ENCODE measurements around the gene AIG1.
"Not testable (repeated sequence)": the region's sequence is repeated elsewhere in the genome, so short reads cannot be mapped to it uniquely, and the experiment has no call there.

The AIG1 gene, protein sequence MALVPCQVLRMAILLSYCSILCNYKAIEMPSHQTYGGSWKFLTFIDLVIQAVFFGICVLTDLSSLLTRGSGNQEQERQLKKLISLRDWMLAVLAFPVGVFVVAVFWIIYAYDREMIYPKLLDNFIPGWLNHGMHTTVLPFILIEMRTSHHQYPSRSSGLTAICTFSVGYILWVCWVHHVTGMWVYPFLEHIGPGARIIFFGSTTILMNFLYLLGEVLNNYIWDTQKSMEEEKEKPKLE

DNA sequence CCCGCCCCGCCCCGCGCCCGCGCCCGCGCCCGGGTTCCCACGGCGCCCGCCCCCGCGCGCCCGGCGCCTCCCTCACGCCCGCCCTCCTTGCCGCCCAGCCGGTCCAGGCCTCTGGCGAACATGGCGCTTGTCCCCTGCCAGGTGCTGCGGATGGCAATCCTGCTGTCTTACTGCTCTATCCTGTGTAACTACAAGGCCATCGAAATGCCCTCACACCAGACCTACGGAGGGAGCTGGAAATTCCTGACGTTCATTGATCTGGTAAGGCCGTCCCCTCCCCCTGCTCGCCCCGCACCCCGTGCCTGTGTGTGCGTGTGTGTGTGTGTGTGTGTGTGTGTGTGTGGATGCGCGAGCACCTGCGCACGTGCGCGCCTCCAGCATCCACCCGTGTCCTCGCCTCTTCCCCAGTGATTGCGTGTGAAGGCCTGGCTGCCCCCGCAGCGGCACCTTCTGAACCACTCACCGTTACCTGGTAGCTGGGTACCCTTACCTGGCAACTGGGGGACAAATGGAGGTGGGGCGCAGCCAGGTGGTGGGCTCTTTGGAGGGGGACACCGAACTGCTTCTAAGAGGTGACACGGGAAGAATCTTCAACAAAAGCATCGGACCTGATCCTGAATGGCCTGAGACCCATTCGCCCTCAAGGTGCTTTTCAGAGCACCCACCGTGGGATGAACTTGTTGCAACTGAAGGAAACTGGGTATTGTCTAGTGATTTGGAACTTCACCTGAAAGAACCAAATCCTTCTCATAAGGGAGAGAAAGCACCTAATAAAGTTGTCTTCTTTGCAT is at the start of gene AIG1:
Gene AIG1 (plus strand): TSS at position 84 of the 791 bp plus-strand sequence. CDS start 37 bp downstream, at position 121.
- Mint-ChIP-seq H3K4me1 (peaks cover 32% of the 10 kb centered on the region), H3K27ac (peak within 1 kb of the TSS; percentile 98), H3K9me3 (no peaks in the 10 kb centered on the region), H3K4me3 (peak within 1 kb of the TSS; percentile 94), H3K27me3 (no peaks in the 10 kb centered on the region), H3K36me3 (no peaks in the 10 kb centered on the region)

DNA sequence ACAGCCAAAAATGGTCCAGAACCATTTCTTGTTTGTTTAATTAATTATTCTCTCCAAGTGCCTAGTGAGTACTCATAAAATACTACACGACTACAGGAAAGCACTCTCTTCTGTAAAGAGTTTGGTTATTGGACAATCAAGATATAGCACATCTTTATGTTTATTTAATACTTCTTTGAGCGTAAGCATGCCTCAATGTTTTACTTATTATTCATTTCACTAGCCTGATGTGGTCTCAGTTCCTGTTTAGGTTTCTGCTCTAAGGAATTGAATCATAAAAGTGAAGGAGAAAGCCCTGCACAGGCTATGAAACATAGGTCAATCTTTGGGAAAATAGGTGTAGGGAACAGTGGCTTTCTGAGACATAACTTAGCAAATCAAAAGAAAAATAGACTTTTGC is 45.9 kb upstream of the AIG1 start:
- peaks cover 8% of the 10 kb centered on the region for H3K4me1 Mint-ChIP-seq
- H3K4me3 Mint-ChIP-seq: no peak overlapping the region
- no peaks in the 10 kb centered on the region for H3K27me3 Mint-ChIP-seq
- H3K36me3 Mint-ChIP-seq: no peaks in the 10 kb centered on the region
- H3K27ac Mint-ChIP-seq: no peak overlapping the region
- no peaks in the 10 kb centered on the region for H3K9me3 Mint-ChIP-seq

DNA sequence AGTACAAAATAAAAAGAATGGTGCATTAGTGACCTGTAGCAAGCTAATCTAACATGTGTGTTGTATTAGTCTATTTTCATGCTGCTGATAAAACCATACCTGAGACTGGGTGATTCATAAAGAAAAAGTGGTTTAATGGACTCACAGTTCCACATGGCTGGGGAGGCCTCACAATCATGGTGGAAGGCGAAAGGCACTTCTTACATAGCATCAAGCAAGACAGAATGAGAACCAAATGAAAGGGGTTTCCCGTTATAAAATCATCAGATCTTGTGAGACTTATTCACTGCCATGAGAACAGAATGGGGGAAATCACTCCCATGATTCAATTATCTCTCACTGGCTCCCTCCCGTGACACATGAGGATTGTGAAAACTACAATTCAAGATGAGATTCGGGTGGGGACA is 45.4 kb upstream of the AIG1 start:
- Mint-ChIP-seq H3K4me3 (no peak overlapping the region), H3K27me3 (no peaks in the 10 kb centered on the region), H3K9me3 (no peaks in the 10 kb centered on the region), H3K4me1 (peaks cover 8% of the 10 kb centered on the region), H3K36me3 (no peaks in the 10 kb centered on the region), H3K27ac (no peak overlapping the region)

DNA sequence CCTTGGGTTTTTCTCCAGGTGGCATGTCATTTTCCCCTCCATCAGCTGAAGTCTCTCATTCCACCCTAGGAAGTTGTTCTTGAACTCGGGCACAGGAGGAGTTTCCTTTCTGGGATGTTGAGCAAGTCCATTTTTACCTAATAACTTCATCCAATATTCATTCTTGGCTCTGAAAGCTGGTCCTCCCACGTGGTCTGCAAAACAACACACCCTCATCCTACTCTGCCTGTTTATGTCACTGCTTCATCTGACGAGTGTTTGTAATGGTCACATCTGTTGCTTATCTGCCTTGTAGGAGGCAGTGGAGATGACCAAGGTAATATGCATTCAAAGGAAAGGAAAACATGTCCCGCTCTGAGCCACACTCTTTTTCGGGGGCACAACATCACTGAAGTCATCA is 41.7 kb upstream of the AIG1 start:
- Mint-ChIP-seq H3K9me3 (no peaks in the 10 kb centered on the region), H3K36me3 (no peaks in the 10 kb centered on the region), H3K4me3 (no peak overlapping the region), H3K27ac (no peak overlapping the region), H3K4me1 (peaks cover 8% of the 10 kb centered on the region), H3K27me3 (no peaks in the 10 kb centered on the region)

DNA sequence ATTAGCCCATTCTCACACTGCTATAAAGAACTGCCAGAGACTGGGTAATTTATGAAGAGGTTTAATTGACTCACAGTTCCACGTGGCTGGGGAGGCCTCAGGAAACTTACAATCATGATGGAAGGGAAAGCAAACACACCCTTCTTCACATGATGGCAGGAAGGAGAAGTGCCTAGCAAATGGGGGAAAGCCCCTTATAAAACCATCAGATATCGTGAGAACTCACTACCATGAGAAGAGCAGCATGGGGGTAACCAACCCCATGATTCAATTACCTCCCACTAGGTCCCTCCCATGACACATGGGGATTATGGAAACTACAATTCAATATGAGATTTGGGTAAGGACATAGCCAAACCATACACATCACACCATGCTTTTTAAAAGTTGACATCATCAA is 39.8 kb upstream of the AIG1 start:
- peak overlapping the region; percentile 41 for H3K27ac Mint-ChIP-seq
- not testable (repeated sequence) for H3K4me1 Mint-ChIP-seq, H3K36me3 Mint-ChIP-seq, H3K27me3 Mint-ChIP-seq, H3K4me3 Mint-ChIP-seq, H3K9me3 Mint-ChIP-seq

DNA sequence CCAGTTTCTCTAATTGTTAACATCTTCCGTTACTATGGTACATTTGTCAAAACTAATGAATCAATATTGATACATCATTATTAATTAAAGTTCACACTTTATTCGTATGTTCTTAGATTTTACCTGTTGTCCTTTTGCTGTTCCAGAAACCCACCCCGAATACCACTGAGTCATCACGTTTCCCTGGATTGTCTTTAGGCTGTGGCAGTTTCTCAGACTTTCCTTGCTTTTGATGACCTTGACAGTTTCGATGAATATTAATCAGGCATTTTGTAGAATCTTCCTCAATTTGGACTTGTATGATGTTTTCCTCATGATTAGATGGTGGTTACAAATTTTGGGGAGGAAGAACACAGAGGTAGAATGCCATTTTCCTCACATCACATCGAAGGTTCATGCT is 39.1 kb upstream of the AIG1 start:
- Mint-ChIP-seq H3K9me3 (no peaks in the 10 kb centered on the region), H3K27me3 (no peaks in the 10 kb centered on the region), H3K36me3 (no peaks in the 10 kb centered on the region), H3K27ac (no peak overlapping the region), H3K4me1 (no peaks in the 10 kb centered on the region), H3K4me3 (no peak overlapping the region)

DNA sequence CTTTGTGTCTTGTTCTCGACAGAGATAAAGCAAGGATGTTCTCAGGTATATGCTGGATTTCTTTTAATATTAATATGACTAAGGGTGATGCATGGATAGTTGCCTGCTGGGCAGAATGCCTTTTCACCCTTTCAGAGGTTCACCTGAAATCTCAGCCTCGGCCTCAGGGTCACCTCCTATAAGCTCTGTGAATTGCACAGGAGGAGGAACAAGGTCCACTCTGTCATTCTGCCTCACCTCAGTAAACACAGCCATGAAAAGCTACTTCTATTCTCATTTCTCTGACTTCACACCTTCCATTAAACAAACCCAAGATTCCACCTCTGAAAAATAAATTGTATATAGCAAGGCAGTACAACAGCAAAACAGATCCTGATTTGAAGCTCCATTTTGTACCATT is 38.1 kb upstream of the AIG1 start:
- Mint-ChIP-seq H3K4me1 (peaks cover 9% of the 10 kb centered on the region), H3K4me3 (no peak overlapping the region), H3K9me3 (no peaks in the 10 kb centered on the region), H3K36me3 (no peaks in the 10 kb centered on the region), H3K27ac (no peak overlapping the region), H3K27me3 (no peaks in the 10 kb centered on the region)

DNA sequence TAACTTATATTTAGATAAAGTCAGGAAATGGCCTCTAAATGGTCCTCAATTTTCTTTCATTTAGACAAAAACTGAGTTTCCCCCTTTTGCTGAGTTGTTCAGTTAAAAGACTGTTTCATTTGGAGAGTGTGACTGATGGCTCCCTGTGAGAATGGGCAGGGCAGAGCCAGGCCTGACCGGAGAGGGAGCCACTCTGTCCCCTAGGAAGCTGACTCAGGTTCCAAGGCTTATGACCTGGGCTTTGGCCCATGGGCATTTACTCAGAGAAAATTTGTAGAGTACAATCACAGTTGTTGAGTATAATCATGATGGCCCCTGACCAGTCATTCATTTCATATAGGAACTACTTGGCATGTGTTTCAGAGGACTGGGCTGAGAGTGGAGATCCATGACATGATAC is 37.0 kb upstream of the AIG1 start:
- H3K4me1 Mint-ChIP-seq: peaks cover 10% of the 10 kb centered on the region
- no peaks in the 10 kb centered on the region for H3K27me3 Mint-ChIP-seq
- H3K36me3 Mint-ChIP-seq: no peaks in the 10 kb centered on the region
- H3K27ac Mint-ChIP-seq: no peak overlapping the region
- H3K9me3 Mint-ChIP-seq: no peaks in the 10 kb centered on the region
- no peak overlapping the region for H3K4me3 Mint-ChIP-seq

DNA sequence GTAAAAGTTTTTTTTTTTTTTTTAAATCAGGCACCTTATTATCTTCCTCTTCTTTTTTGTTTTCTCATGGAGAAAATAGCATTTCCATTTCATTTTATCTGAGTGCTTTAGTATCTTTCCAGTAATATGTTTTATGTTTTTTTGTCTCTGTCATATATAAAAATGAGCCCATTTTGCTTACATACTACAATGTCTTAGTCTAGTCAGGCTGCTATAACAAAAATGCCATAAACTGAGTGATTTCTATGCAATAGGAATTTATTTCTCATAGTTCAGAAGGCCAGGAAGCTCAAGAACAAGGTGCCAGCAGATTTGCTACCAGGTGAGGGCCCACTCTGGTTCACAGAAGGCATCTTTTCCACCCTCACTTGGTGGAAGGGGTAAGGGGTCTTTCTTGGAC is 35.7 kb upstream of the AIG1 start:
- H3K4me3 Mint-ChIP-seq: no peak overlapping the region
- H3K27me3 Mint-ChIP-seq: no peaks in the 10 kb centered on the region
- peaks cover 10% of the 10 kb centered on the region for H3K4me1 Mint-ChIP-seq
- no peak overlapping the region for H3K27ac Mint-ChIP-seq
- H3K9me3 Mint-ChIP-seq: no peaks in the 10 kb centered on the region
- H3K36me3 Mint-ChIP-seq: no peaks in the 10 kb centered on the region

DNA sequence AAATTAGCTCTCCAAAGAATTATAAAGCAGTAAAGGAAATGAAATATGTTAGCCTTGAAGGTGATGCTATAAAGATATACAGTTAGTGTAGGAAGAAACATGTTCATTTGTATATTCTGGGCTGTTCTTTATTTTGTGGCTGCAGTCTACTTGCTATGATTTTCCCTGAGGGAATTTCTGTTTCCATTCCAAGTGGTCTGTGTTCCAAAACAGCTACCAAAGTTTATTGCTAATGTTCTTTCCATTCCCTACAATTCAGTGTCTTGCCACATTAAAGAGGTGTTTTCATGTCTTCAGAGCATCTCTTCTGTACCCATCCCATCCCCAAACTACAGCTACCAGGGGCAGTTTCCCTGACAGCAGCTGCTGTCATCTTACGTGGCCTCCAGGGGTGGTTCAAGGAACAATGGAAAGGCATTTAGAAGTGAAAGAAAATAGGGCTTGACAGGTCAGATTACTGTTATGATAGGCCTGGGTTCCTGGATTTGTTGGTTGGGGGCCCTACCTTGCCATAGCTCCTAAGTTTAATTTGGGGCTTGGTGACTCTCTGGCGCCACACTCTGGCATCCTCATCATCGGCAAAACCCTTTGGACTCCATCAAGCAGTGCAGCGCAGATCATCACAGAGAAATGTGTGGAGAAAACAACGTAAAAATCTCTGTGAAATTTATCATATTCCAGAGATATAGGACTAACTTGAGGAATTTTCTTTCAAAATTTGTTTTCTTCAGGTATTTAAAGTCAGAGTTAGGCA is 33.8 kb upstream of the AIG1 start:
- Mint-ChIP-seq H3K27me3 (no peaks in the 10 kb centered on the region), H3K27ac (no peak overlapping the region), H3K4me1 (peaks cover 10% of the 10 kb centered on the region), H3K4me3 (no peak overlapping the region), H3K36me3 (no peaks in the 10 kb centered on the region), H3K9me3 (no peaks in the 10 kb centered on the region)

DNA sequence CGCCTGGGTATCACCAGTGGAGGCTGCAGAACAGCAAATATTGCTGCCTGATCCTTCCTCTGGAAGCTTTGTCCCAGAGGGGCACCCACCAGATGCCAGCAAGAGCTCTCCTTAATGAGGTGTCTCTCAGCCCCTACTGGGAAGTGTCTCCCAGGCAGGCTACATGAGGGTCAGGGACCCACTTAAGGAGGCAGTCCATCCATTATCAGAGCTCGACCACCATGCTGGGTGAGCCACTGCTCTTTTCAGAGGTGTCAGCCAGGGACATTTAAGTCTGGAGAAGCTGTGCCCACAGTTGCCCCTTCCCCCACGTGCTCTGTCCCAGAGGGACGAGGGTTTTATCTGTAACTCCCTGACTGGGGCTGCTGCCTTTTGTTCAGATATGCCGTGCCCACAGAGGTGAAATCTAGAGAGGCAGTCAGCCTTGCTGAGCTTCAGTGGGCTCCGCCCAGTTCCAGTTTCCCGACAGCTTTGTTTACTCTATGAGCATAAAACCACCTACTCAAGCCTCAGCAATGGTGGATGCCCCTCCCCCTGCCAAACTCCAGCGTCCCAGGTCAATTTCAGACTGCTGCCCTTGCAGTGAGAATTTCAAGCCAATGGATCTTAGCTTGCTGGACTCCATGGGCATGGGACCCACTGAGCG is 25.9 kb upstream of the AIG1 start:
- Mint-ChIP-seq H3K4me1 (peaks cover 8% of the 10 kb centered on the region), H3K27me3 (peaks cover 5% of the 10 kb centered on the region), H3K9me3 (no peaks in the 10 kb centered on the region), H3K27ac (no peak overlapping the region), H3K36me3 (no peaks in the 10 kb centered on the region), H3K4me3 (no peak overlapping the region)

DNA sequence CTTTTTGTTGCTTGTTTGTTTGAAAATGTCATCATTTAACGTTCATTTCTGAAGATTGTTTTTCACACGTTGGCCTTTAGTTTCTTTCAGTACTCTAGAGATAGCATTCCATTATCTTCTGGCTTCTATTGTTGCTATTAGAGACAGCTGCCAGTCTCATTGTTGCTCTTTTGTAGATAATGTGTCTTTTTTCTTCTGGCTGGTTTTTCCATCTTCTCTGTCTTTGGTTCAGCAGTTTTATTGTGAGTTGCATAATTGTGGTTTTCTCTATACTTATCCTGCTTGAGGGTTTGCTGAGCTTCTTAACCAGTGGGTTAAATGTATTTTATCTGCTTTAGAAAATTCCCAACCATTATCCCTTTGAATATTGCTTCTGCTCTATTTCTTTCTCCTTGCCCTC is 23.2 kb upstream of the AIG1 start:
- peaks cover 12% of the 10 kb centered on the region for H3K4me1 Mint-ChIP-seq
- no peaks in the 10 kb centered on the region for H3K36me3 Mint-ChIP-seq

DNA sequence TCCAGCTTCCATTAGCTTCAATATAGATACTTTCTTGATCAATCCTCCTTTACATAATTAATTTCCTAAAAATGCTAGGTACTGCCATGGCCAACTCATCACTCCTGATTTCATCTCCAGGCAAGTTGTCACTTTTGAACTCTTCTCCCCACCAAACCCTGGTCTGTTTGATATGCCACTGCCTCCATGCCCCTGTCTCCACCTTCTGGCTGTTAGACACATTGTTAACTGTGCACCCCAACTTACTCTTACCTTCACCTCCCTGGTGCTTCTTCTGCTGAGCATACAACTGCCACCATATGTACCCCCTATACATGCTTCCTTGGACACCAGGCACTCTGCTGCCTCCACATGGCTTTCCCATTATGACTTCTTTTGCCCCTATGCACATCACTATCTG is 21.9 kb upstream of the AIG1 start:
- Mint-ChIP-seq H3K36me3 (no peaks in the 10 kb centered on the region), H3K27ac (no peak overlapping the region), H3K27me3 (peaks cover 5% of the 10 kb centered on the region), H3K4me3 (no peak overlapping the region), H3K4me1 (peaks cover 12% of the 10 kb centered on the region), H3K9me3 (no peaks in the 10 kb centered on the region)

More for the DNA sequence above, 23.2 kb upstream of the AIG1 start:
- peaks cover 5% of the 10 kb centered on the region for H3K27me3 Mint-ChIP-seq
- no peaks in the 10 kb centered on the region for H3K9me3 Mint-ChIP-seq
- no peak overlapping the region for H3K27ac Mint-ChIP-seq
- H3K4me3 Mint-ChIP-seq: no peak overlapping the region

DNA sequence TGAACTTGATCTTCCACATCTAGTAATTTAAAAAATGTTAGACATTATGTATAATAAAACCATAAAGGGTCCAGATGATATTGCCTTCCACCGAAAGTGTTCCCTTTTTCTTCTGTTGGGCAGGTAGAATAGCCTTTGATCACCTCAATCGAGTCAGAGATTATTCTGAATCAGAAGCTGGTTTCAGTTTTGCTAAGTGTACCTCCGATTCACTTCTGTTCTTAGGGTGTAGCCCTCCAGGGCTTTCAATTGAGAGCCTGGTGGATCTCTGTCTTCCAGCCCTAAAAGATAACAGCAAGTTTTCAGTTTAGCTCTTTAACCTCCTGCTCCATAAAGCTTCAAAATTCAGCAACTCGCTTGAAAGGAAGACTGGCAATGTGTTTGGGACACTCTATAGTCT is 21.1 kb upstream of the AIG1 start:
- no peaks in the 10 kb centered on the region for H3K9me3 Mint-ChIP-seq
- H3K27me3 Mint-ChIP-seq: peaks cover 7% of the 10 kb centered on the region
- H3K27ac Mint-ChIP-seq: no peak overlapping the region
- peak overlapping the region; percentile 41 for H3K4me3 Mint-ChIP-seq
- no peaks in the 10 kb centered on the region for H3K36me3 Mint-ChIP-seq
- H3K4me1 Mint-ChIP-seq: peaks cover 12% of the 10 kb centered on the region

DNA sequence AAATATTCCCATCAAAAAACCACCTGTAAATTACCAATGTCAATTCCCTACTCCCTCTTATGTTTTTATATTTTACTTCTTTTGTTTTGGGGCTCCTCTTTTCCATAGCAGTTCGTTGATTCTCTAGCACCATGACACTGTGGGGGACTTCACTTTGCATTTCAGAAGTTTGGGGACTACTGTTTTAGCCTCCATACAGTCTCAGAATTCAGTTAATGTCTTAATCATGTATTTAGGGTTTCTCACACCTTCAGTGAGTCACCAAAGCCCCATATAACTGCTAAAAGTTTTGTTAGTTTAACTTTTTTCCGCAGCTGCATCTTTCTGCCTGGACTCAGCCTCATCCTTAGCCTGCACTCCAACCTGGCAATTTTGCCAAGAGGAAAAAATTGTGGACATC is 20.7 kb upstream of the AIG1 start:
- peaks cover 7% of the 10 kb centered on the region for H3K27me3 Mint-ChIP-seq
- no peaks in the 10 kb centered on the region for H3K9me3 Mint-ChIP-seq
- no peaks in the 10 kb centered on the region for H3K36me3 Mint-ChIP-seq
- H3K4me1 Mint-ChIP-seq: peaks cover 12% of the 10 kb centered on the region
- peak overlapping the region; percentile 41 for H3K4me3 Mint-ChIP-seq
- peak overlapping the region; percentile 26 for H3K27ac Mint-ChIP-seq

DNA sequence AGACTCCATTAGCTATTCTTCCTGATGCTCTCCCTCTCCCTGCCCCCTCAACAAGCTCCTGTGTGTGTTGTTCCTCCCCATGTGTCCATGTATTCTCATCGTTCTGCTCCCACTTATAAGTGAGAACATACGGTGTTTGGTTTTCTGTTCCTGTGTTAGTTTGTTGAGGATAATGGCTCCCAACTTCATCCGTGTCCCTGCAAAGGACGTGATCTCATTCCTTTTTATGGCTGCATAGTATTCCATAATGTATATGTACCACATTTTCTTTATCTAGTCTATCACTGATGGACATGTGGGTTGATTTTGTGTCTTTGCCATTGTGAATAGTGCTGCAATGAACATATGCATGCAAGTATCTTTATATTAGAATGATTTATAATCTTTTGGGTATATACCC is 16.3 kb upstream of the AIG1 start:
- Mint-ChIP-seq H3K27ac (peak overlapping the region; percentile 52), H3K9me3 (peaks cover 12% of the 10 kb centered on the region)
- not testable (repeated sequence) for H3K27me3 Mint-ChIP-seq, H3K36me3 Mint-ChIP-seq, H3K4me3 Mint-ChIP-seq, H3K4me1 Mint-ChIP-seq
